A549 treated with RU486 at 1 μM for 4 hours (cell line): ENCODE data around the gene PKIG. TPM values are rescaled to one million over a fixed set of nuclear protein-coding genes. Genes with fewer than 3 reads are reported as not detected.

Experiments used
- total RNA-seq: library from RNA; stranded (reverse); fragments of 200-300 nt; extraction: Qiagen RNA extraction; gene quantifications from 5 replicates; pipeline ENCODE4 v1.2.3, GENCODE V29; 2022; ENCODE audit warnings: low read depth

The PKIG gene
- total RNA-seq, result 34.8 to 41.2 TPM (median 40.0 TPM) in 5 replicates

GRCh38 chr20:44582311-44583025, at the start of gene PKIG:
TSS of gene PKIG (plus strand) at chr20:44582579. CDS start at chr20:44614557, 31,978 bp downstream.

GRCh38 chr20:44651684-44652423, 69.5 kb downstream of the PKIG start, which contains the start of gene ADA:
TSS of gene ADA (minus strand) at chr20:44651699. CDS start at chr20:44651607, 92 bp downstream.

Other genes starting within 250 kb of the PKIG start
- gene R3HDML, start 245.5 kb upstream of the PKIG start, total RNA-seq, result 0.14 to 0.40 TPM (median 0.32 TPM) in 5 replicates
- 10.9 to 16.1 TPM (median 13.4 TPM) in 5 replicates for gene HNF4A, start 226.9 kb upstream of the PKIG start, total RNA-seq
- gene TTPAL, start 106.7 kb upstream of the PKIG start, total RNA-seq, result 10.4 to 14.5 TPM (median 13.6 TPM) in 5 replicates
- 61.4 to 82.1 TPM (median 81.4 TPM) in 5 replicates for gene SERINC3, start 60.5 kb upstream of the PKIG start, total RNA-seq
- 48.2 to 61.0 TPM (median 54.2 TPM) in 5 replicates for gene ADA, start 69.1 kb downstream of the PKIG start, total RNA-seq
- gene CCN5, start 132.8 kb downstream of the PKIG start, total RNA-seq, result 22.0 to 38.0 TPM (median 23.7 TPM) in 5 replicates
- gene KCNK15, start 163.3 kb downstream of the PKIG start, total RNA-seq, result 0.42 to 0.96 TPM (median 0.80 TPM) in 5 replicates
- 1.0 to 1.4 TPM (median 1.2 TPM) in 5 replicates for gene RIMS4, start 228.0 kb downstream of the PKIG start, total RNA-seq